22Rv1 (cell line): Measurements from ENCODE around the gene COL23A1.

ENCODE experiments used
- H3K27ac ChIP-seq: fragments of 450-650 bp; 2 replicates; pipeline ENCODE4 v1.5.1; 2017
- ZFX ChIP-seq: fragments of 450-650 bp; IDR thresholded peaks from 2 replicates; pipeline ENCODE4 v1.6.1; 2017; ENCODE audit warnings: antibody characterized with exemption, borderline replicate concordance
- TF ChIP-seq, protein P1 (sequence below): fragments of 450-650 bp; IDR thresholded peaks from 2 replicates; pipeline ENCODE4 v1.5.1; 2017; ENCODE audit warnings: mild to moderate bottlenecking

The COL23A1 gene

DNA sequence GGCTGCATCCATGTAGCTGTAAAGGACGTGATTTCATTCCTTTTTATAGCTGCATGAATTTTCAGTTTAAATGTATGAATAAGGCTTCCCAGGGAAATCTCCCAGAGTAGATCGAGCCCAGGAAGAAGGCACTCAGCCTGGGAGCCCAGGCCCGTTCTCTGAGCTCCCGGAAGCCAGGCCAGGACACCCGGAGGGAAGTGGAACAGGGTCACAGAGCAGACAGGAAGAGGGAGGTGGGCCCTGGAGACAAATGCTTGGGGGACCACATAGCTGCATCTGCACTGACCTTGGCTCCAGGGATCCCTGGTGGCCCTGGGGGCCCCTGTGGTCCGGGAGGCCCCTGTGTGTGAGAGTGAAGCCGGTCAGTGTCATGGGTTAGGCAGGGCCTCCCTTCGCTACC lies 337.9 kb downstream of the COL23A1 start:
- TF ChIP-seq ZFX, result no peak
- TF ChIP-seq, protein P1, sequence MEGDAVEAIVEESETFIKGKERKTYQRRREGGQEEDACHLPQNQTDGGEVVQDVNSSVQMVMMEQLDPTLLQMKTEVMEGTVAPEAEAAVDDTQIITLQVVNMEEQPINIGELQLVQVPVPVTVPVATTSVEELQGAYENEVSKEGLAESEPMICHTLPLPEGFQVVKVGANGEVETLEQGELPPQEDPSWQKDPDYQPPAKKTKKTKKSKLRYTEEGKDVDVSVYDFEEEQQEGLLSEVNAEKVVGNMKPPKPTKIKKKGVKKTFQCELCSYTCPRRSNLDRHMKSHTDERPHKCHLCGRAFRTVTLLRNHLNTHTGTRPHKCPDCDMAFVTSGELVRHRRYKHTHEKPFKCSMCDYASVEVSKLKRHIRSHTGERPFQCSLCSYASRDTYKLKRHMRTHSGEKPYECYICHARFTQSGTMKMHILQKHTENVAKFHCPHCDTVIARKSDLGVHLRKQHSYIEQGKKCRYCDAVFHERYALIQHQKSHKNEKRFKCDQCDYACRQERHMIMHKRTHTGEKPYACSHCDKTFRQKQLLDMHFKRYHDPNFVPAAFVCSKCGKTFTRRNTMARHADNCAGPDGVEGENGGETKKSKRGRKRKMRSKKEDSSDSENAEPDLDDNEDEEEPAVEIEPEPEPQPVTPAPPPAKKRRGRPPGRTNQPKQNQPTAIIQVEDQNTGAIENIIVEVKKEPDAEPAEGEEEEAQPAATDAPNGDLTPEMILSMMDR, result no peak

DNA sequence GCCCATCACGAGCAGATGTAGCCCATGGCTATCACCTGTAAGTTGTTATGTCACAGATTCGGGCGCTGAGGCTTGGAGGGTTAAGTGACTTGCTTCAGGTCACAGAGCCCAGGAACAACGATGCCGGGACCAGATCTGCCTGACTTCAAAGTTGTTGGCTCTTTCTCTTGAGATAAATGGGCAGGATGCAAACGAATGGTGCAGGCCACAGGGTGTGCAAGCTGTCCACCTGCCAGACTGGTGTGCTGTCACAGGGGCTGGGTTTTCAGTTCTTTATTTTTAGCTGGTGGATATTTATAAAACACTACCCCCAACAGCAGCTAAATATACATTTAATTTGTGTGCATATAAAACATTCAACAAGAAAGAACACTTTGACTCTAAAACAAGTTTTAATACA lies 339.9 kb downstream of the COL23A1 start:
- TF ChIP-seq ZFX, result no peak
- TF ChIP-seq, protein P1, result no peak

More for the DNA sequence above, 337.9 kb downstream of the COL23A1 start:
- H3K27ac ChIP-seq, result no peak overlapping the region

DNA sequence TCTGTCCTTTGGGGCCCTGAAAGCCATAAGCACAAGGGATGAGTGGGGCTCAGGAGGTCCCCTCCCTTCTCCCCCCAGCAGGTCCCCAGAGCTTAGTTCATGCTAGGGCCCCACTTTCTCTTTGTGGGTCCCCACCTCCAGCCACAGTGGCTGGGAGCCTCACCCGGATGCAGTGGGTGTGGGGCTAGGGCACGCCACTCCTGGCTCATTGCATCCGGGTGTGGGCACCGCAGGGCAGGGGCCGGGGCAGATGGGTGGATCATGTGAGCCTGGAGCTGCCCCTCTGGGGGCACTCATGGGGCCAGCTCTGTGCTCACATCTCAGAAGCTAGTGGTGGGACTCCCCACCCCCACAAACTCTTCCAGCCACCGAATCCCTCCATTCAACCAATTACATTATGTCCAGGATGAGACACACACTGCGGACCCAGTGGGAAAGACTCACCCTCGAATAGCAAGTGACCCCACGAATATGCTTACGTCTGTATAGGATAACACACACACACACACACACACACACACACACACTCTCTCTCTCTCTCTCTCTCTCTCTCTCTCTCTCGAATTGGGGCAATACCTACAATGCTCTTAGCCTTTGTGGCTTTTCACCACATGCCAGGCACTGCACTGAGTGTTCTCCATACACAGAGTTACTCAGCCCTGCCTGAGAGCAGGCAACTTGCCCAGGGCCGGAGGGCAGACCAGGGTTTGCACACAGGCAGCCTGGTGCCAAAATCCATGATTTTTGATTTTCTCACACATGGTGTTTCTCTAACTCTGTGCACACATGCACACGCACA lies 340.8 kb downstream of the COL23A1 start:
- TF ChIP-seq, protein P1, result no peak
- no peak for TF ChIP-seq ZFX
- H3K27ac ChIP-seq, result no peak overlapping the region

More for the DNA sequence above, 339.9 kb downstream of the COL23A1 start:
- H3K27ac ChIP-seq, result no peak overlapping the region

DNA sequence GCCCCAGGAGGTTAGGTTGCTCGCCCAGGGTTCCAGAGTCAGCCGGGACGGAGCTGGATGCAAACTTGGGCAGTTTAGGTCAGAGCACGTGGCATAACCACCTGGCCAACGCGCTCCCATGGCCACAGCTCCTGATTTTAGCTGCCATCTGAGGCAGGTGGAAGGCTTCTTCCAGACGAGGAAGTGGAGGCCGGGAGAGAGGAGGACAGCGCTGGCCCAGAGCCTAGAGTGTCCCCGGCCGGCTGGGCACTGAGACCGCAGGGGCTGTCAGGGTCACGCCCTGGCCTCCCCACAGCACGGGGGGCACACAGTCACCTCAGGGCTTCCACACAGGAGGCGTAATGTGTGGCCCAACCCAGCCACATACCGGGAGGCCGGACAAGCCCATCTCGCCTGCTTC lies 341.4 kb downstream of the COL23A1 start:
- no peak for TF ChIP-seq ZFX
- TF ChIP-seq, protein P1, result no peak
- H3K27ac ChIP-seq, result no peak overlapping the region

DNA sequence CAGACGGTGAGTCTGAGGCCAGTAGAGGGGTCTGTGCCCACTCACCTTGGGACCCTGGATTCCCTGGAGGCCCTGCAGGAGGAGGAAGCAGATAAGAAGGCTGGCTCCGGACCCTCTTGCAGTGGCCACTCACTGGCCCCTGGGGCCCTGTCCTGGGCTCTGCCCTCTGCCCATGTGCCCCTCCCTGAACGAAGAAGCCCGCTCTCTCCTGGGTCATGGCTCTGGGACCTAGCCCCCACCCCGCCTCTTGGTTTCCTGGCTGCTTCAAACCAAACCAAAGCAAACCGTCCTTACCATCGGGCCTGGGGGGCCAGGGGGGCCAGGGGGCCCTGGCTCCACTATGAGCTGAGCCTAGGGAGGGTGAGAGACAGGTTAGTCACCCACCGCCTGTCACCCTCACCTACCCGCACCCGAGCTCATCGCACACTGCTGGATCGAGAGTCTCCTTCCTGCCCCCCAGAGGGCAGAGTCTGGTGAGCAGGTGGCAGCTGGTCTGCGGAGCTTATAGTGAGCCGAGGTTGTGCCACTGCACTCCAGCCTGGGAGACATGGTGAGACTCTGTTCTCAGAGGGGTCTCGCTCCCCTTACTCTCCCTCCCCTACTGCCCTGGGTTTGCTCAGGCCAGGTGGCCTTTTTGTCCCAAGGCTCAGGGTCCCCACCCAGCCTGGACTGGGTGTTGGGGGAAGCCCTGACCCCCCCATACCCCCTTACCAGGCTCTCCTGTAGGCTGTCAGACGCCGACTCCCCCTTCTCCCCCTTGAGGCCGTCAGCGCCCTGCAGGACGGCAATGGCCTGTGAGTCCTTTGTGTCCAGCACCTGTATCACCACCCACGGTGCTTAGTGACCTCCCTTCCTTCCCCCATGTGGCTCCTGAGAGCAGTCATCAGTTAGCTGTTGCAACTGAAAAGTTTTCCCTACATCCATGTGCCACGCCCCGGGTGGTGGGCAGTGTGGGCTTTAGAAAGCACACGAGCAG lies 342.4 kb downstream of the COL23A1 start:
- TF ChIP-seq, protein P1, result no peak
- H3K27ac ChIP-seq, result no peak overlapping the region

DNA sequence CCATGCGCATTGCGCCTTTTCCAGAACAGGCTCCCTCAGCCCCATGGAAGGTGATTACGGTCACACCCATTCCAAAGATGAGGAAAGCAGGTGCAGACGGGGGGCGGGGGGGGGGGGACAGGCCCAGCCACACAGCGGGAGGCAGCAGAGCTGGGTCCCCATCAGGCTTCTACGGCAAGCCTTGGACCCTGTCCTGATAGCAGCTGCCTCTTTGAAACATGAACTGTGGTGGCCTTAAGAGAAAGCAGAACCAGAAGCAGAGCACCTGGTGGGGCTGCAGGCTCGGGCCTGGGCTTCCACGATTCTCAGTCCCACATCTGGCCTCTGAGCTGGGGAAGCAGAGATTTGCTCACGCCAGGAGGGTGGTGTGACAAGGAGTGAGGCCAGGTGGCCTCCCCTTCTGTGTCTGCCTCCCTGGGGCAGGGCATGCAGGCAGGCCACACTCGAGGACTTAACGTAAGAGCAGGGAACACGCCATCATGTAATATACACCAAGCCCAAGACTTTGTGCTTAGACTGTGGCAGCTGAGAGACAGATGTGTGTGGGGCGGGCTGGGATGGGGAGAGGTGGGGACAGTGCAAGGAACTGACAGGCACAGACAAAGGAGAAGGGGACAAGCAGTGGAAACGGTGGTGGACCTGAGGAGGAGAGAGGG lies 343.4 kb downstream of the COL23A1 start:
- TF ChIP-seq, protein P1, result no peak
- no peak for TF ChIP-seq ZFX

More for the DNA sequence above, 343.4 kb downstream of the COL23A1 start:
- no peak overlapping the region for H3K27ac ChIP-seq
